GM18508 (cell line): Measurements from ENCODE around the gene MRPS9.

Source experiments
- ATAC-seq: cut with Tn5 transposase; IDR thresholded peaks from one replicate; pipeline ENCODE4 v1.9.1; 2021; ENCODE audit warnings: moderate number of reproducible peaks; ENCODE audit not compliant: insufficient read depth, unreplicated experiment

MRPS9 gene

DNA sequence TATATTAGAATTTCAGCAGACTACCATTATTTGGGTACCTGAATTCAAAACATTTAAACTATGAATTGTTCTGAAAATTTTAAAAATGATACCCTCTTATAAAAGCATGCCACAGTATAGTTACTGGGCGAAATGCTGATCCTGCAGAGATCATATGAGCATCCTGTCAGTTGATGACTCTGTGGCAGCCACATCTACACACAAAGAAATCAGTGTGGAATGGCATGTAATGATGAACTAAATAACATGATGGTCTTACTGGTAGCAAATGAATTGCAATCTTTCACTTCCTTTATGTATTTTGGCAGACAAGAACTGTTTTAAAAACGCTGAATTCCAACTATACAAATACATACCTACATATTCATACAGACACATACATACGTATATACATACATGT lies 38.3 kb downstream of the MRPS9 start:
- no peak for ATAC-seq

DNA sequence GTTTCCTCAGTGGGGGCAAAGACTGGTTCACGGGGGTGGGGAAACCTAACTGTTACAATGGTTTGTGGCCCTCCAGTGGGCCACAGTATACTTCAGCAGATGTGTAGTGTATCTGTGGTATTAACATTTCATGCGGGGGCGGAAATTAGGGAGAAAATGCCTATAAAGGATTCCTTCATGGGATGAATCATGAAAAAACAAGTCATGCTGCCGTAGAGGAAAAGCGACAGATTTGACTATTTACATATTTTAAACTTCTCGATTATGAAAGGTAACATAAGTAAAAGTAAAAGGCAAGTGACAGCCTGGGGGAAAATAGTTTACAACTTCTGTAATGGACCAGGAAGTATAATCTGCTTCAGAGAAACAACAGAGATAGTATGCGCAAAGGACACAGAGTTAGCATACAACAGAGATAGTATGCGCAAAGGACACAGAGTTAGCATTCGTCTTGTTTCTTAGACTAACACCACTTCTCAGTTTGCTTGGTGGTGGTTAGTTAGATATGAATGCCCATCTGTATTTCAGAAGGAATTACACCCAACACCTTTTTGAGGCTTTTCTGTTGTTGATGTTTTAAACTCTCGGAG lies 41.1 kb downstream of the MRPS9 start:
- ATAC-seq, result no peak

DNA sequence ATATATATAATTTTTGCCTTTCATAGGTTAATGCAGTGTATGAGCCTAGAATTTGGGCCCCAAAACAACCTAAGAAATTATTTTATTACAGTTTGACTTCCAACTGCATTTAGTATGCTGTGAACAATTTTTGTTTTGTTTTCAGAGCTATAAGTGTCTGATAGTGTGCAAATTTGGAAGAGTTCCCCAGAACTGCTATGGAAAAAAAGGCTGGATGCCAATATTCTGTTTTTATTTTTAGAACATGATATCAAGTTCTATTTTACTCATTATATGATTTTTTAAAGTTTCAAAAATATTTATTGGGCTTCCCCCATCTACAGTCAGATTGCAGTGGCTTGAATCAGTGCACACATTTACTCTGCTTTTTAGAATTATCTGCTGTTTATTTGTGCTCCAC lies 42.6 kb downstream of the MRPS9 start:
- ATAC-seq, result no peak

DNA sequence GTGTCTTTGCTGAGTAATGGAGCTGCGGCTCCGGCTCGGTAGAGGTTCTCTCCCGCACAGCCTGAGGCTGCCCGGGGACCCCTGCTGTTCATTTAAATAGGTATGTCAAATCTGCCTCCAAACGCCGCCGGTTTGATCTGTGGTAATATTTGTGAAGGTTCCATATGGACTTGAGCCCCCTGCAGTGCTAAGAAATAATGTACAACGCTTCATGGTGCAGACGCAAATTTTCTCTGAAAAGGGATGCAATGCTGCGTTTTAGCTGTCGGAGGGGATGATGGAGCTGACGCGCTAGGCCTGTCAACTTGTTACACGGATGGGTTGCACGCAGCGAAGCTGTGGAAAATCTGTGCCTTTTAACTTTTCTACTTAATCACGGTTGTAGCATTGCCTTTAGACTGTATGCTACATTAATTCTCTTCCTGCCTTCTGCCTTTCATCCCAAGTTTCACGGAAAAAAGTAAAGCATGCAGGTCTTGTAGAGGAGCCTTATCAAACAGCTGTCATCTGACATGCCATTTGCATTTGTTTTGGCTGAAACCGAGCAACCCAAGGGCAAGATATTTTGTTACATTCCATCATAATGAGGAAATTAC lies 43.2 kb downstream of the MRPS9 start:
- no peak for ATAC-seq

DNA sequence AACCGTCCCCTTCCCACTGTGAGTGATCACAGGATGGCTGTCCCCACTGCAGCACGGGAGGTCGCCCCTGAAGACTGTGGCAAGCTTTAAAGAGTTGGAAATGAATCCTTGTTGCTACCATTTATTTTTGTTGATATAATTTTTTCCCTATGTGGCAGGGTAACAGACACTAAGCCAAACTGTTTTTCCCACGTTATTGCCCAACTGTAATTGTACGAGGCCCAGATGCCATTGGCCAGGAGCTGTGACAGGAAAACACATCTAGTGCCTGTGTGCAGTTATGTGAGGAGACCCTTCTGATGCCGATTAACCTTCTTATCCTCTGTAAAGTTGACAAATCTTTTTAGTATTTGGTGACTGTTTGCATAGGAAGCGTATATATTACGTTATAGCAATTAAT lies 44.2 kb downstream of the MRPS9 start:
- no peak for ATAC-seq

DNA sequence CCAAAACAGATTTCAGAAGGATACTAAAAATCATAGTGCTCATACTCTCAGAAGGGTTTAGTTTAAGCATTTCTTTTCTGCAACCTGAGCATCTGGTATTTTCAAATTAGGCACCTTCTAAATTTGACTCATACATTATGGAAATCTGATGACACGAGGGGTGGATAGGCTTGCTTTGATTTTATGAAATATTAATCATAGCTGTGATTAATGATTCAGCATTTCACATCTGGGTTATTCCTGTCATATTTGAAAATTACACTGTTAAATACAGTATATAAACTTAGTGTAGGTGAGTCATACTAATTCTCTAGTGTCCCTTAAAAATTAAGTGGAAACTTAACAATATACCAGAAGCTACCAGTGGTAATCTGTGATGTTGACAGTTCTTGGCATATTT lies 47.7 kb downstream of the MRPS9 start:
- ATAC-seq, result no peak

DNA sequence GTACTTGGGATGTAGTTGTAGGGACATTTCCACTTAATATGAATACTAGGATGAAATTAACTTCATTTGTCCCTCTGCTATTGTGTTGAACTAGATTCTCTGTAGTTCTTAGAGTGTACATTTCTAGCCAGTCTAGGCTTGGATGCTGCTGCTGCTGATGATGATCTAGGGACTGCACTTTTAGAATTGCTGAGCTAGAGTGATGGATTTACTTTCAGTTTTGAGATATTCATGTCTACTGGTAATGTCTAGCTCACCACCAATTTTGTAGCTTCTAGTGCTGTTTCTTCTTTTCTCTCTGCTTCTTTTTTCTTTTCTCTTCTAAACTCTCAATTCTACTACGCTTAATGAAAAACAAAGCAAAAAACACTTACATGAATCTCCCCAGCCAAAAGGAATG lies 49.4 kb downstream of the MRPS9 start:
- no peak for ATAC-seq

DNA sequence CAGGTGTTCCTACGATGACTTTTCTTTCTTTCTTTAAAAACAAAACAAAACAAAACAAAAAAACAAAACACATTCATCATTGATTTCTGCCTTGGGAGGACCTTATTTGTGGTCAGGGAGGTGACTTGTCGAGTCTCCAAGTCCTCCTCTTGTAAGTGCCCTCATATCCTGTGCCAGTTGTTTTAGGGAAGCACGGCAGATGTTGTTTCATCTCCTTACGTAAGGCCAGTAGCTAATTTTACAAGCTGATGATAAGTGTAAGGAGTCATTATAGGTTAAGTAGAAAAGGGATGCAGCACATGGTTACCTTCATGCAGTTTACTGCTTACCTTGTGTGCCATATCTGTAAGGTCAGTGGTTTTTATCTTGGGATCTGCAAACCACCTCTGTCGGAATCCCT lies 52.2 kb downstream of the MRPS9 start:
- no peak for ATAC-seq

DNA sequence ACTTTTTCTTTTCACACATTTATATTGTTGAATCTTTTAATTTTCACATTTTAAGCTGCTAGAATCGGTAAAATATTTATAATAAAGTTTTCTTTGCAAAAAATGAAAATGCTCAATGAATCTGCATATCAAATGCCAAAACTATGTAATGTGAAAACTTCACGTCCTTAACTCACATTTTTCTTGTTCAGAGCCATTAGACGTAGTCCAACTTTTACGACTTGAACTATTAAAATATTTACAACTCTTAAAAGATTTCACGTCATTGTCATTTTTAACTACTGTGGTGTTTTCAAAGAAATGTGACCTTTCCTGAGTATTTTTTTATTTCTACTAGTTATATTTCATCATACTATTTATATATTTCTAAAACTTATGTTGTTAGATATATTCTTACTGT lies 54.9 kb downstream of the MRPS9 start:
- ATAC-seq, result no peak

DNA sequence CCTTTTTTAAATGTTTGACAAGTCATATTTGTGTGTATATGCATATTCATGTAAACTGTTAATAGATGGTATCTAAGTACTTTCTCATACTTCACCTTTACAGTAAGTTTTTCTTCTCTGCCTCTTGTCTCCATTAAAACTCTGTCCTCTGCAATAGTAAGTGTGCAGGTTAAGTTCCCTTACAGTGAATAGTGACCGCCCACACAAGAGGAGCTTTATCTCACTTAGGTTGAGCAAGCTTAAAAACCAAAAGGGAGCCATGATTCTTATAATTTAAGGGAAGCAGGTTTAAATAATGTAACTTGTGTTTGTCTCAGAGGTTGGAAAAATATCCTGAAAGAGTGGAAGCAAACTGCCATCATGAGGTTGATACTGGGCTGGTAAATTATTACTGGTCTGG lies 61.3 kb downstream of the MRPS9 start:
- no peak for ATAC-seq

DNA sequence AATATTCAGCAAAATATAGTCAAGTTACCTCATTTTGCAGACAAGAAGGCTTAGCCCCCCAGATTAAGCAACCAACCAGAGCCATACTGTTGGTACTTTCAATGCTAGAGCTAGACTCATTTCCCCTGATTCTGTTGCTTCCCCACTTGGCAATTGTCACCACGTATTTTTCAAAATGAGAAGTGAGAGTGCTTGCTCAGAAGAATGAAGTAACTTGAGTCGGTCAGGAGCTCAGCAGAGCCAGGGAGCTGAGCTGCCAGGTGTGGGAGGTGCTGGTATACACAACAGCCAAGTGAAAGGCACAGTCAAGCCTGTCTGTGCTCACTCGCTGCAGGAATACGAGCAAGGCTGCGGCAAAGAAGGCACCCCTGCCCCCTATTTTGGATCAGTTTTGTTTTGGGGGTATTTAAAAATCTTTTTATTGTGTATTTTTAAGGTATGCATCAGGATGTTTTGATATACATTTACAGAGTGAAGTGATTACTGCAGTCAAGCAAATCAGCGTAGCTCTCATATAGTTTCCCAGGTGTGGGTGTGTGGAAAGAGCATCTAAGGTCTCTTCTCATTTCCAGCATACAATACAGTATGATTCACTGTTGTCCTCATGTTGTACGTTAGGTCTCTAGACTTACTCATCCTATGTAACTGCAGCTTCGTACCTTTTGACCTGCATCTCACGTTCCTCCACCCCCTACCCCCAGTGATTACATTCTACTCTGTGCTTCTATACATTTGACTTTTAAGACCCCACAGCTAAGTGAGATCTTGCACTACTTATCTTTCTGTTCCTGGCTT lies 62.4 kb downstream of the MRPS9 start:
- ATAC-seq, result peak; percentile 49

DNA sequence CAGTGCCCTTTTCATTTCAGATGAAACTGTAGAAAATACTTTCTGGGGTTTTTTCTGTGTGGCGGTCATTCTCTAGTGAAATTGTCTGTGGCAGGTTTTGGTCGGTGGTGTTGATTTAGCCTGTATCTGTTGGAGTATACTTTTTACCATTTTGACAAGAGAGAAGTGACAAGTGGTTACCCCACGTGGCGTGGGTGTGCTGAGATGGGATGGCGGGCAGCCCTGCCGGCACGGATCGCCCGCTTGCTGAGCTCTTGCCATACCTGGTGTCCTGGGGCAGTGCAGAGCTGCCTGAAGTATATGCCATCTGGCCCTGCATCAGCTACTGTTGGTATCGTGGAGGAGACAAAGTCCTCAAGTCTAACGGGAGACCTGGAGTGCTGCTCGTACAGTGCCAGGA lies 64.1 kb downstream of the MRPS9 start:
- ATAC-seq, result no peak

DNA sequence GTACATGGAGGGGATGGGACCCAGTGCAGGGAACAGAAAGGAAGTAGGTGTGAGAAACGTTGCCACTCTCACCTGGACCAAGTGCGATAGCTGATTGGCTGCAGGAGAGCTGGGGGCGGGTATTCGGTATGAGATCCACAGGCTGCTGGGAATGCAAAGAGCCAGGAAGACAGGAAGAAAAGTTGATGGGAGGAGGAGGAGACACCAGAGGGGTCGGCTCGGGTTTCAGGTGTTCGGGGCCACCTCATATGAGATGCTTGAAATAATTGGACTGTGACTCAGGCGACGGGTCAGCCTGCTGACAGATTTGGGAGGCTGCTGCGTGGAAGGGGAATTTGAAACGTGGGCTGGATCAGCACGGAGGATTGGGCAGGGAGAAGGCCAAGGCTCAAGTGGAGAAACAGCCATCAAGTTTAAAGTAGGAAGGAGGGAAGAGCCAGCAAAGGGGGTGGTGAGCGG lies 65.1 kb downstream of the MRPS9 start:
- ATAC-seq, result no peak

DNA sequence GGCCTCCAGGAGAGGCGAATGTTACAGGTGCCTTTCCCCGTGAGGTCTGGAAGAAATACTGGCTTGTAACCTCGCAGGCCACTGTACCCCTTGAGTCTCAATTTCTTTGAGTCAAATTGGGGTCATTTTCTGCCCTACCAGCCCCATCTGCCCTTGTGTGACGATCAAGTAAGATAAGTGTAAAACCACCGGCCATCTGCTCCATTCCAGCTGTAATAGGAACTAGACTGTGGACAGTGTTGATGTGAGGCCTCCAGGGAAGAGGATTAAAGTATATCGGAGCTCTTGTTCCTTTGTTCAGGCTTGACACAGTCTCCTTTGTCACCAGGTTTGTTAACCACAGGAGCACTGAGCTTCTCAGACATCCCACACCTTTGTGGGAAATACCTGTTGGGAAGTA lies 65.6 kb downstream of the MRPS9 start:
- ATAC-seq, result no peak

DNA sequence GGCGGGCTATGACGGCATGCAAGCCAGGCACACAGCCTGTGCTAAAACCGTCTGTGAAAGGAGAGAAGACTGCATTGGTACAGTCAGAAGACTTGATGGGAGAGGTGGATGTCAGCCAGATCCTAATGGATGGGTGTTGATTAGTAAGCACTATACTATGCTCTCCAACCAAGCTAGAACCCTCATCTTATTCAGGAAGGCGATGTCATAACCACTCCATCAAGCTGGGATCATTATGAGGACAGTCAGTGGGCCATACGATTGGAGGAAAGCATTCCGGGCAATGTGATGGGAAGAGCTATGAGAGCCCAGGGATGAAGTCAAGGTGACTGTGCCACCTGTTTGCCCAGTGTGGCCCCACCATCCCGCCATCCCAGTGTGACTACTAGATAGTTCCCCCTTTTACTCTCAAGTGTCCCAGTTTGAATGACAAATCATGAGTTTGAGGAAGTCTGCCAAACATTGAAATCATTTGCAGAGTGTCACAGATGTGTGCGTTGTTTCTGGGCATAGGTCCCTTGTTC lies 66.4 kb downstream of the MRPS9 start:
- no peak for ATAC-seq

DNA sequence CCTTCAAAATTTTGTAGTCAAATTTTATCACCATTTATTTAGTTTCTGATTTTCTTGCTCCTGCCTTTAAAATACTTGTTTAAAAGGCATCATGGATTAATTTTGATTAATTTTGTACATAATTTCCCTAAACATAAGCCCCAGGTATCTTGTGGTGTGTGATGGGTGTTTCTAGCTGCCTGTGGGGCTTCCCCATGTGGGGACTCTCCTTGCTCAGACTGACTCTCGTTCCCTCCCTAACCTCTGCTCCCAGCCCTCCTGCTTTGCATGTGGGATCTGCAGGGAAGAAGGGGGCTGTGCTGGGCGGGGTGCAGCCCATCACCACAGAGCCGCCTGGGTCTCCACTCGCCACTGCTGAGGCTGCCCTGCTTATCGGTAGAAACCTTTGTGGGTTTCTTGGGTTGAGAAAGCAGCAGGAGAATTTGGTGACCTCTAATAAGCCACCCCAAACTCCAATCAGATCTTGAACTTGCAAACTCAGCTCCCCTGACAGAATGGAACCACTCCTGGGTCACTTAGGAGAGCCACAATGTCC lies 72.5 kb downstream of the MRPS9 start:
- no peak for ATAC-seq

DNA sequence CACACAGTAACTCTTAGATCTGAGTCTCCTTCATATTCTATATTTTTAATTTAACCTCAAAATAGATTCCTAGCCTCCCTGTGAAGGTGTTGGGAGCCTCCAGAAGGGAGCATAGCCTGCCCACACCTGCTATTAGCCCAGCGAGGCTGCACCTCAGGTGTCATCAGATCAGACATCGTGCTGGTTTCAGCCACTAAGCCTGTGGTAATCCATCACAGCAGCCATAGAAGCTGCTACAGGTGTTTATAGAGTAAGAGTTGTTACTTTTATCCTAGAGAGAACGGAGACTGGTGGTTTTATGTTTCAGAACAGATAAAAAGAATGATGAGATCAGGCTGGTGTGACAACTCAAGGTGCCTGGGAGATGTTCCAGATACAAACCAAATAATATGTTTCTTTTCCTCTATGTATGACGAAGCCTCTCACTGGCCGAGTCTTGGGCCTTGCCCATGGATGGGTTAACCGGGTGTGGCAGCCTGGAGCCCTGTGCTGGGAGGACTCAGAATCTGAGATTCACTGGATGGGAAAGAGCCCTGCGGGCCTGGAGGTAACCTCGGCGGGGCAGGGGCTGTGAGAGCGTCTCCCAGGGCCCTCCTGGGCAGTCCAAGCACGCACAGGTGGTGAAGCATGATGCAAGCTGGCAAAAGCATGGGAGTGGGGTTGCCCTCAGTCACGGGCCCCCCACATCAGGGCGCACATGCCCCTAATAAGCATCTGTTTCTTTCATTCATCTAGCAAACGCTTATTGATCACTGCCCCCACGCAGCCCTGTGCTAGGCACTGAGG lies 73.7 kb downstream of the MRPS9 start:
- ATAC-seq, result no peak

DNA sequence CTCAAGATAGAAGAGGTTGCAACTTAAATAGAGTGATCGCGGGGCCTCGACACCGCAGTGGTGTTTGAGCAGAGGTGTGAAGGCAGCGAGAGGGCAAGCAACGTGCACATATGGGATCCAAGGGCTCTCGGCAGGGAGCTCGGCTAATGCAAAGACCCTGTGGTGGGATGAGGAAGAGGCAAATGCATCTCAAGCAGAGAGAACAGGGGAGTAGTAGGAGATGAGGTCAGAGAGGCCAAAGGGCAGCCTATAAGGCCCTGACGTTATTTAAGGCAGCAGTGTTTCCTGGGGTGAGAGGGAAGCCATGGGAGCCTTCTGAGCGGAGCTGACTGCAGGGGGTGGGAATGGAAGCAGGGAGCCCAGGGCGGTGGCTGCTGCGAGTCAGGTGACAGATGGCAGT lies 74.5 kb downstream of the MRPS9 start:
- ATAC-seq, result no peak

DNA sequence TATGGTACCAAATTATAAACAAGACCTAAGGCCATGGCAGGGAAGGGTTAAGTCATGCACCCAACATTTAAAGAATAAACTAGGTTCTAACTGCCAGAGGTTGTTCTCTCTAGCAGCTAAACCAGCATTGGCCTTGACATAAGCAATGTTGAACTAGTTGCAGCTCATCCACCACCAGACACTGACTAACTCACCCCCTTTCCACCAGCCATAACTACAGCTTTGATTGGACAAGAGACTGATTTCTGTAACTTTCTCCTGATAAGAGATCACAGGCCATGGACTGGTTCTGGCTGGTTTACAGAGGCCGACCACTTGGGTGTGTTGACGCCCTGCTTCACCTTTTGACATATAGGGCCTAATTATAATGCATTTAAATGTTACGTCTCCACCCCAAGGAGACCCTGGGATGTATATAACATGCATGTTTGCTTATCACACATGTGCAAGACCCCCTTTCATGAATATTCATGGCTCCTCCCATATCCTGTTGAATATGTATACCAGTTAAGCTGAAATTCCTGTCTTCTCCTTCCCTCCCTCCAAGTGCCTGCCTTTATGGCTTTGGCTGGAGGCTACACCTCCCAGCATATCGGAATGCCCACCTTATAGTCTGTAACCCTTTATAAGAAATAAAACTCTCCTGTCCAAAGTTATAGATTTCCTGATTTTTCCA lies 75.9 kb downstream of the MRPS9 start:
- ATAC-seq, result no peak

DNA sequence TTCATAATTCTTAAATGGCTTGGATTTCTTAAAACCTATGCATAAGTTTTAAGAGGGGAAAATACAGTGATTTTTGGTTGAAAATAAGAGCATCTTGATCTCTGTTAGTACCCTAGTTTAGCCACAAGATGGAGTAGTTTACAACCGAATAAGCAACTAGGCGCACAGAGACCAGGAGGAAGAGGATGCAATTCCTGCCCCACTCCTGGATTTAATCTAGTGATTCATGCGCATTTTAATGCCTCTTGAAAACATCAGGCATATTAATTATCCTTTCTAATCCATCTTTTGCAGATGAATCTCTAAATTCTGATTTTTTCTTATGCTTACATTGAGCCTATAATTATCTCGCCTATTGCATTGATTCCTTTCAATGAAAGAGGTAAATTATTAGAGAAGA lies 76.7 kb downstream of the MRPS9 start:
- no peak for ATAC-seq
